Muscle of leg (tissue), 11 donors: ENCODE results near the gene ZNF782. TPM values are rescaled to one million over a fixed set of nuclear protein-coding genes. Genes with fewer than 3 reads are reported as not detected.

Experiments
- DNase-seq: peaks from one replicate; pipeline ENCODE4 v3.0.0; 2013
- H3K27ac ChIP-seq: one replicate; pipeline ENCODE4 v1.5.1; 2013; ENCODE audit warnings: mild to moderate bottlenecking, low read length, control low read depth
- H3K27me3 ChIP-seq: one replicate; pipeline ENCODE4 v1.6.1; 2013; ENCODE audit warnings: low read length; ENCODE audit not compliant: control insufficient read depth, insufficient read depth
- H3K36me3 ChIP-seq: one replicate; pipeline ENCODE4 v1.6.1; 2013; ENCODE audit warnings: low read length; ENCODE audit not compliant: control insufficient read depth, insufficient read depth
- H3K4me1 ChIP-seq: one replicate; pipeline ENCODE4 v1.6.1; 2013; ENCODE audit warnings: low read length; ENCODE audit not compliant: control insufficient read depth, insufficient read depth
- H3K4me3 ChIP-seq: one replicate; pipeline ENCODE4 v1.5.1; 2013; ENCODE audit warnings: low read length, control low read depth
- H3K9me3 ChIP-seq: replicated peaks from 2 replicates; pipeline ENCODE4 v1.6.1; 2013; ENCODE audit warnings: low read depth, low read length; ENCODE audit not compliant: control insufficient read depth
- WGBS: methylation state at CpG from one replicate; pipeline ENCODE4 v1.1.5; 2013; ENCODE audit warnings: missing lambda C conversion rate; ENCODE audit not compliant: insufficient coverage; 5-methylcytosine and 5-hydroxymethylcytosine counted together
- polyA plus RNA-seq, 8 donors: library from polyadenylated mRNA; unstranded; fragments of 120-200 nt; gene quantifications; one replicate each; pipeline versions ENCODE4 v1.2.1 to v1.2.3, GENCODE V29; 2013; ENCODE audit warnings: inconsistent platforms in 1 of 8, low replicate concordance in 1 of 8; ENCODE audit not compliant: insufficient read length in 8 of 8, insufficient read depth in 1 of 8
- total RNA-seq: library from RNA; stranded (reverse); fragments of 120-200 nt; gene quantifications from one replicate; pipeline ENCODE4 v1.2.4, GENCODE V29; 2013

ZNF782 gene
- total and polyA plus RNA-seq, 9 donors = 2.7 to 8.6 (median 3.4) TPM

DNA sequence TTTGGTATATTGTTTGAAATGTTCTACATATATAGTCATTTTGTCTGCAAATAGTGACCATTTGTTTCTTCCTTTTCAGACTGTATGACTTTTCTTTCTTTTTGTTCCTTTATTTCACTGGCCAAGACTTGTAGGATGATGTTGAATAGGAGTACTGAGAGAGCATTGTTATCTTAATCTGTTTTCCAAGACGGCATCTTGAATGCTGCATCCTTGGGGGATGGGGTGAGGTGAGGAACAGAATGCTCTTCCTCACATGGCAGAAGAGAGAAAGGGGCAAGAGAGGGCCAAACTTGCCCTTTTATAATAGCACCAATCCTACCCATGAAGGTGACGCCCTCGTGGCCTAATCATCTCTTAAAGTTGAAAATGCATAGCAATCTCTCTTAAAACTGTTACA, 72.8 kb downstream of the ZNF782 start:
- Histone ChIP-seq H3K27ac (no peak overlapping the region), H3K4me3 (no peak overlapping the region), H3K9me3 (peaks cover 4% of the 10 kb centered on the region), H3K27me3 (no peaks in the 10 kb centered on the region), H3K36me3 (no peaks in the 10 kb centered on the region), H3K4me1 (peaks cover 5% of the 10 kb centered on the region)
- 40% methylated on average over 1 of the region's 3 CpGs for WGBS
- DNase-seq = no peak

DNA sequence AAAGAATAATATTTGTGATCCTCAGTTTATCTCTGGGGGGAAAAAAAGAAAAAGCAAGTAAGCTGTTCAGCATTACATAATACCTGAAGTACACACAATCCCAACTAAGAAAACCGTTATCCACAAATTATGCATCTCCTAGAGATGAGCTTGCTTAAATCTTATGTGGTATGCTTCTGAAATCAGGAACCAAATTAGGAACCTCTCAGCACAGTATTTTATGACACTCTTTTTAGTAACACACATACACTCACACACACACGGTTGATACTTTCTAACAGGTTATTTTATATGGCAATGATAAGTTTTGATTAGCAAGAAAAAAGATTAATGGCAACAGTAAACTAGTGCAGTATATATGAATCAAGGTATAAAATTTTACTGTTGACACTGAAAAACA, 75.2 kb downstream of the ZNF782 start:
- H3K9me3 ChIP-seq = peaks cover 2% of the 10 kb centered on the region
- no peak overlapping the region for H3K4me3 ChIP-seq
- no peaks in the 10 kb centered on the region for H3K27me3 ChIP-seq
- WGBS = no CpG with 5 or more reads among the region's 2 CpGs
- peaks cover 5% of the 10 kb centered on the region for H3K4me1 ChIP-seq
- H3K36me3 ChIP-seq = peaks cover 18% of the 10 kb centered on the region
- no peak for DNase-seq
- no peak overlapping the region for H3K27ac ChIP-seq

DNA sequence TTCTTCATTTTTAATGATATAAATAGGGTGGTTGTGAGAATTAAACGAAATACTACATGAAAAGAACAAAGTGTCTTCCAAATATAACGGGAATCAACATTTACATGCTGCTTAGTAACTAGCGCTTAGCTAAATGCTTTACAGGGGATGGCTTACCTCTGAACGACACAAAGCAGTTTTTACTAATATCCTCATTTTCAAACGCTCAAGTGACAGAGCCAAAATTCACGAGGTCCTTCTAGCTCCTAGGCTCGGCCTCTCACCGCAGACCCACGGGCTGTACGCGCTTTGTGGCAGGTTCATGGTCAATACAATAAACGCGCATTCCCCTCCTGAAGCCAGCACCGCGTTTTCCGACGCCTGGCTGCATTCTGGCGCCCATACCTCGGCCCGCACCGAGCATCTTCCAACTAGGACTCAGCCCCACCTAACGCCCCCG, 76.9 kb downstream of the ZNF782 start:
- Histone ChIP-seq H3K4me1 (peaks cover 5% of the 10 kb centered on the region), H3K27me3 (no peaks in the 10 kb centered on the region), H3K27ac (peak overlapping the region; percentile 74), H3K36me3 (peaks cover 27% of the 10 kb centered on the region), H3K9me3 (no peaks in the 10 kb centered on the region), H3K4me3 (peak overlapping the region; percentile 88)
- DNase-seq = no peak
- WGBS = 2% methylated on average over 20 of the region's 23 CpGs

DNA sequence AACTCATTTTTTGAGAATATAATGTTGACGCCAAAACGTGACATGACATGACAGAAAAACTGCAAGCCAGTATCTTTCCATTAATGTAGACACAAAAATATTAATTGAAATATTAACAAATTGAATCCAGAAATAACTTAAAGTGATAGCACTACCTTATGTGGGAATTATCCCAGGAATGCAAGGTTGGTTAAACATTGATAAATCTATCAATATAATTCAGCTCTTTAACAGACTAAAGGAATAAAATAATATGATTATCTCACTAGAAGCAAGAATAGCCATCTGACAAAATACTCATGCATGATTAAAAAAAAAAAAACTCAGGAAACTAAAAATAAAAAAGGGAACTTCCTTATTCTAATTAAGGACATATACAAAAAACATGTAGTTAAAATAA, 83.2 kb downstream of the ZNF782 start:
- no CpG with 5 or more reads among the region's 2 CpGs for WGBS
- Histone ChIP-seq H3K9me3 (peaks cover 19% of the 10 kb centered on the region), H3K27me3 (no peaks in the 10 kb centered on the region), H3K4me1 (no peaks in the 10 kb centered on the region), H3K27ac (no peak overlapping the region), H3K4me3 (no peak overlapping the region), H3K36me3 (peaks cover 41% of the 10 kb centered on the region)
- DNase-seq = no peak

DNA sequence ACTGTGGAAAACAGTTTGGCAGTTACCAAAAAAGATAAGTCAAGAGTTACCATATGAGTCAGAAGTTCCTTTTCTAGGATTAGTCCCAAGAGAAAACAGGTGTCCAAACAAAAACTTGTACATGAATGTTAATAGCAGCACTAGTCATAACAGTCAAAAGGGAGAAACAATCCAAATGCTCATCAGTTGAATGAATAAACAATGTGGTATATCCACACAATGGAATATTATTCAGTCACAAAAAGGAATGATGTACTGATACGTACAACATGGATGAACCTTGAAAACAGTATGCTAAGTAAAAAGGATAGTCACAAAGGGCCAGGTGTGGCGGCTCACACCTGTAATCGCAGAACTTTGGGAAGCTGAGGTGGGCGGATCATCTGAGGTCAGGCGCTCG, 84.3 kb downstream of the ZNF782 start:
- Histone ChIP-seq H3K9me3 (peaks cover 22% of the 10 kb centered on the region), H3K4me1 (no peaks in the 10 kb centered on the region), H3K36me3 (peaks cover 34% of the 10 kb centered on the region), H3K27me3 (no peaks in the 10 kb centered on the region), H3K27ac (no peak overlapping the region), H3K4me3 (no peak overlapping the region)
- DNase-seq = no peak
- WGBS = 94% methylated on average over 2 of the region's 6 CpGs

Other genes with a start within 250 kb of the ZNF782 start
- gene CDC14B, start 234.7 kb downstream of the ZNF782 start, total RNA-seq = 16.0 TPM
- 10 to 100 TPM; 12.9 to 19.0 (median 14.6) TPM for gene CDC14B, start 234.7 kb downstream of the ZNF782 start, polyA plus RNA-seq
- 15.2 TPM for gene PRXL2C, start 199.2 kb downstream of the ZNF782 start, total RNA-seq
- 10 to 100 TPM in 5 of 8 donors, 1 to 10 TPM in 3; 7.7 to 16.5 (median 10.4) TPM for gene PRXL2C, start 199.2 kb downstream of the ZNF782 start, polyA plus RNA-seq
- 19.7 TPM for gene ZNF510, start 76.4 kb downstream of the ZNF782 start, total RNA-seq
- 10 to 100 TPM in 5 of 8 donors, 1 to 10 TPM in 3; 6.1 to 11.6 (median 10.2) TPM for gene ZNF510, start 76.4 kb downstream of the ZNF782 start, polyA plus RNA-seq
- not detected for gene NUTM2G, start 74.3 kb upstream of the ZNF782 start, total RNA-seq
- 1 to 10 TPM in 3 of 8 donors, under 1 TPM in 5; 0.28 to 1.5 (median 0.65) TPM for gene NUTM2G, start 74.3 kb upstream of the ZNF782 start, polyA plus RNA-seq
- 0.44 TPM for gene CTSV, start 184.6 kb upstream of the ZNF782 start, total RNA-seq
- 1 to 10 TPM in 1 of 8 donors, under 1 TPM in 7; 0.43 to 1.2 (median 0.71) TPM for gene CTSV, start 184.6 kb upstream of the ZNF782 start, polyA plus RNA-seq